ENCODE data around the gene CCDC88C. TPM values are rescaled to one million over a fixed set of nuclear protein-coding genes. Genes with fewer than 3 reads are reported as not detected.

CCDC88C gene
- total and polyA plus RNA-seq, 7 donors, result 0.95 to 45.7 (median 3.9) TPM

GRCh38 chr14:91363776-91364523 lies 53.7 kb downstream of the CCDC88C start:
- intact Hi-C loops (cut with DNase I), result no loop called here
- Histone ChIP-seq H3K36me3 (no peaks in the 10 kb centered on the region), H3K4me1 (no peaks in the 10 kb centered on the region), H3K4me3 (no peak overlapping the region), H3K9me3 (no peaks in the 10 kb centered on the region), H3K27ac (no peak overlapping the region), H3K27me3 (no peaks in the 10 kb centered on the region)
- DNase-seq, result no peak
- WGBS, 2 donors, result 66 to 79% methylated on average over 10 of the region's 10 CpGs
- no peak for TF ChIP-seq POLR2A (IDR thresholded peaks at IDR 0.05)
- no peak for TF ChIP-seq CTCF (IDR thresholded peaks at IDR 0.05)
- no peak for TF ChIP-seq EP300 (IDR thresholded peaks at IDR 0.05)

GRCh38 chr14:91361233-91361811 lies 56.3 kb downstream of the CCDC88C start:
- intact Hi-C loops (cut with DNase I), result no loop called here
- DNase-seq, result no peak
- Histone ChIP-seq H3K4me3 (no peak overlapping the region), H3K27me3 (no peaks in the 10 kb centered on the region), H3K9me3 (no peaks in the 10 kb centered on the region), H3K4me1 (no peaks in the 10 kb centered on the region), H3K27ac (no peak overlapping the region), H3K36me3 (no peaks in the 10 kb centered on the region)
- 86 to 88% methylated on average over 14 of the region's 14 CpGs for WGBS, 2 donors
- TF ChIP-seq CTCF (IDR thresholded peaks at IDR 0.05) (no peak), POLR2A (IDR thresholded peaks at IDR 0.05) (no peak), POLR2AphosphoS5 (IDR thresholded peaks at IDR 0.05) (no peak), EP300 (IDR thresholded peaks at IDR 0.05) (no peak)

GRCh38 chr14:91360490-91361232 lies 57.0 kb downstream of the CCDC88C start:
- TF ChIP-seq POLR2AphosphoS5 (IDR thresholded peaks at IDR 0.05) (no peak), CTCF (IDR thresholded peaks at IDR 0.05) (no peak), POLR2A (IDR thresholded peaks at IDR 0.05) (no peak), EP300 (IDR thresholded peaks at IDR 0.05) (no peak)
- H3K27ac ChIP-seq, result no peak overlapping the region
- H3K27me3 ChIP-seq, result no peaks in the 10 kb centered on the region
- 90 to 91% methylated on average over 17 of the region's 17 CpGs for WGBS, 2 donors
- H3K4me1 ChIP-seq, result no peaks in the 10 kb centered on the region
- no peaks in the 10 kb centered on the region for H3K9me3 ChIP-seq
- intact Hi-C loops (cut with DNase I), result no loop called here
- DNase-seq, result no peak
- no peaks in the 10 kb centered on the region for H3K36me3 ChIP-seq
- H3K4me3 ChIP-seq, result no peak overlapping the region

GRCh38 chr14:91358654-91359220 lies 58.9 kb downstream of the CCDC88C start:
- TF ChIP-seq POLR2A (IDR thresholded peaks at IDR 0.05), result no peak
- TF ChIP-seq POLR2AphosphoS5 (IDR thresholded peaks at IDR 0.05), result no peak
- no peak for TF ChIP-seq CTCF (IDR thresholded peaks at IDR 0.05)
- TF ChIP-seq EP300 (IDR thresholded peaks at IDR 0.05), result no peak
- Histone ChIP-seq H3K4me3 (no peak overlapping the region), H3K4me1 (no peaks in the 10 kb centered on the region), H3K36me3 (no peaks in the 10 kb centered on the region), H3K9me3 (no peaks in the 10 kb centered on the region), H3K27me3 (no peaks in the 10 kb centered on the region), H3K27ac (no peak overlapping the region)
- intact Hi-C loops (cut with DNase I), result no loop called here
- 97% methylated on average over 13 of the region's 13 CpGs for whole genome bisulfite sequencing, 2 donors
- DNase-seq, result no peak
